ENCODE measurements around the gene CTNND2.

The CTNND2 gene

DNA sequence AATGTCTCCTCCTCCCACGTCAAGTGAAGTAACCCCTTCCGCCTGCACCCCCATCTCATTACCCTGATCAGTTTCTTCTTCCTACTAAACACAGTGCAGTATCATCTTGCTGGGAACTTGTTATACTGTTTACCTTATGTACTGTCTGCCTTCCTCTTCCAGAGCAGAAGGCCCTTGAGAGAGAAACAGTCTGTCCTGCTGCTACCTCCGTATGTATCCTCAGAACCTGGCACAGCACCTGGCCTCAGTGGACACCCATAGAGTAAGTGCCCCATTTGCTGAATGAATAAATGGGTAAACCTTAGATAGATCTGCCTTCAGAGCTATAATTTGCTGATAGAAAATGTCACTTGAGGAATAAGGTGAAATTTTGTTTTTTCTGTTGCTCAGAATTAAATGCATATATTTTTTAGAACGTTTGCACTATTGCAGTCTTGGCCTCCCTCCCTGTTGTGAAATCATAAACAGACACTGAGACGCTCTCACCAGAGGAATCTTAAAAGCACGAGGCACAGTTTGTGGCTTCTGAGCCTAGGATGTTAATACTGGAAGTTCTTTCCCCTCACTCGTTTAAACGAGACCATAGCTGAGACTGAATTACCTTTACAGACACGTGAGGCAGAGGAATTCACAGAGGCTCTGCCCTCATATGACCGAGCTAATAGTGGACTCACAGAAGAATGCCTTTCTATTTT, 920.1 kb downstream of the CTNND2 start:
- H3K4me3 ChIP-seq (ENCODE audit: insufficient read length, low read depth) = no peak overlapping the region
- no peaks in the 10 kb centered on the region for H3K36me3 ChIP-seq (ENCODE audit: insufficient read depth, insufficient read length, low read length)
- H3K9me3 ChIP-seq (ENCODE audit: insufficient read depth, low read length) = no peaks in the 10 kb centered on the region
- no peak for TF ChIP-seq ZNF274 (IDR thresholded peaks at IDR 0.05; ENCODE audit: low read depth, low read length)
- TF ChIP-seq SUZ12 (IDR thresholded peaks at IDR 0.05; ENCODE audit: extremely low read depth, insufficient read depth, insufficient read length) = no peak
- no peaks in the 10 kb centered on the region for H3K27me3 ChIP-seq (ENCODE audit: insufficient read depth, insufficient read length)
- peaks cover 2% of the 10 kb centered on the region for H3K4me1 ChIP-seq (ENCODE audit: insufficient read depth, insufficient read length)
- DNase-seq (ENCODE audit: low read depth, low spot score) = no peak
- H3K9ac ChIP-seq (ENCODE audit: insufficient read length, low read depth) = no peak overlapping the region

DNA sequence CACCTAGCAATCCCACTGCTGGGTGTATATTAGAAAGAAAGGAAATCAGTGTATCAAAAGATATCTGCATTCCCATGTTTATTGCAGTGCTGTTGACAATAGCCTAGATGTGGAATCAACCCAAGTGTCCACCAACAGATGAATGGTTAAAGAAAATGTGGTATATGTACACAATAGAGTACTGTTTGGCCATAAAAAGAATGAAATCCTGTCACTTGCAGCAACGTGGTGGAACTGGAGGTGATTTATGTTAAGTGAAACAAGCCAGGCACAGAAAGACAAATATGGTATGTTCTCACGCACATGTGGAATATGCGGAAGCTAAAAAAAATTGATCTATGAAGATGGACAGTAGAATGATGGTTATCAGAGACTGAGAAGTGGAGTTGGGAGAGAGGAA, 921.6 kb downstream of the CTNND2 start:
- H3K9me3 ChIP-seq (ENCODE audit: insufficient read depth, low read length) = no peaks in the 10 kb centered on the region
- DNase-seq (ENCODE audit: low read depth, low spot score) = no peak
- H3K4me3 ChIP-seq (ENCODE audit: insufficient read length, low read depth) = no peak overlapping the region
- H3K36me3 ChIP-seq (ENCODE audit: insufficient read depth, insufficient read length, low read length) = no peaks in the 10 kb centered on the region
- no peaks in the 10 kb centered on the region for H3K4me1 ChIP-seq (ENCODE audit: insufficient read depth, insufficient read length)
- H3K27me3 ChIP-seq (ENCODE audit: insufficient read depth, insufficient read length) = no peaks in the 10 kb centered on the region
- H3K9ac ChIP-seq (ENCODE audit: insufficient read length, low read depth) = no peak overlapping the region
- TF ChIP-seq YY1 (IDR thresholded peaks at IDR 0.05; ENCODE audit: insufficient read depth, insufficient read length) (no peak), SUZ12 (IDR thresholded peaks at IDR 0.05; ENCODE audit: extremely low read depth, insufficient read depth, insufficient read length) (no peak), ZNF274 (IDR thresholded peaks at IDR 0.05; ENCODE audit: low read depth, low read length) (no peak)

DNA sequence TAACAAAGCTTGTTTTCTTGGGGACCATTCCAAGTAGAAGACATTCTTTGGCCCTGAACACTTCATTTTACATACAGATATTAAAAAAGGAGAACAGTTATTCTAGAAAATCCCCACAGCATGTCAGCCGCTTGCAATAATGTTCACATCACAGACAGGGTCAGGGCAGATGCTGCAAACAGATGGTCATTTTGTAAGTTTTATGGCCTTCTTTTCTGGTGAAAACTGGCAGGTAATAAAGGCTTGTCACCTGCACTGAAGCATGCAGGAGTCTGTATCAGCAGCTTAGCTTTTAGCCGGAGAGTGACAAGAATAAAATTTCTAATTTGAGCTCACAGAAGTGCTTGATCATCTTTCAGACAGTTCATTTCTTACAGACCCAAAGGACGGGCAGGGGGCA, 922.3 kb downstream of the CTNND2 start:
- Histone ChIP-seq H3K27me3 (ENCODE audit: insufficient read depth, insufficient read length) (no peaks in the 10 kb centered on the region), H3K4me3 (ENCODE audit: insufficient read length, low read depth) (no peak overlapping the region), H3K4me1 (ENCODE audit: insufficient read depth, insufficient read length) (no peaks in the 10 kb centered on the region), H3K36me3 (ENCODE audit: insufficient read depth, insufficient read length, low read length) (no peaks in the 10 kb centered on the region), H3K9me3 (ENCODE audit: insufficient read depth, low read length) (no peaks in the 10 kb centered on the region), H3K9ac (ENCODE audit: insufficient read length, low read depth) (no peak overlapping the region)
- TF ChIP-seq ZNF274 (IDR thresholded peaks at IDR 0.05; ENCODE audit: low read depth, low read length) (no peak), SUZ12 (IDR thresholded peaks at IDR 0.05; ENCODE audit: extremely low read depth, insufficient read depth, insufficient read length) (no peak)
- DNase-seq (ENCODE audit: low read depth, low spot score) = no peak

DNA sequence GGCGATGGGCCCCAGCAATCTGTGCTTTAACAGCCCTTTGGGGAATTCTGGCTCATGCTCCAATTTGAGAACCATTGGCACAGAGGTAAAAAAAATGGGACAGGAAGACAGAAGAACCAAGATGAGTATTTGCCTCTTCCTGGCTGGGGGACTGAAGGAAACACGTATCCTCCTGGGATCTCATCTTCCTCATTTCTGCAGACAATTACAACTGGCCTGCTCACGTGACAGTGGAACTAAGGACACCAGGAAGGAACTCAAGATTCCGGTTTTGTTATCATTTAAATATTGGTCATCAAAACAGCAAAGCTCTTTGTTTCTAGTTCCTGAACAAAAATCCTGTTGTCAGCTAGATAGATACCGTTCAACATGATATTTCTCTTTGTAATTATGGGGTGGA, 927.2 kb downstream of the CTNND2 start:
- Histone ChIP-seq H3K27me3 (ENCODE audit: insufficient read depth, insufficient read length) (no peaks in the 10 kb centered on the region), H3K9me3 (ENCODE audit: insufficient read depth, low read length) (no peaks in the 10 kb centered on the region), H3K36me3 (ENCODE audit: insufficient read depth, insufficient read length, low read length) (no peaks in the 10 kb centered on the region), H3K4me1 (ENCODE audit: insufficient read depth, insufficient read length) (no peaks in the 10 kb centered on the region), H3K4me3 (ENCODE audit: insufficient read length, low read depth) (no peak overlapping the region), H3K9ac (ENCODE audit: insufficient read length, low read depth) (no peak overlapping the region)
- no peak for TF ChIP-seq SUZ12 (IDR thresholded peaks at IDR 0.05; ENCODE audit: extremely low read depth, insufficient read depth, insufficient read length)
- TF ChIP-seq ZNF274 (IDR thresholded peaks at IDR 0.05; ENCODE audit: low read depth, low read length) = no peak
- no peak for TF ChIP-seq YY1 (IDR thresholded peaks at IDR 0.05; ENCODE audit: insufficient read depth, insufficient read length)
- DNase-seq (ENCODE audit: low read depth, low spot score) = no peak

DNA sequence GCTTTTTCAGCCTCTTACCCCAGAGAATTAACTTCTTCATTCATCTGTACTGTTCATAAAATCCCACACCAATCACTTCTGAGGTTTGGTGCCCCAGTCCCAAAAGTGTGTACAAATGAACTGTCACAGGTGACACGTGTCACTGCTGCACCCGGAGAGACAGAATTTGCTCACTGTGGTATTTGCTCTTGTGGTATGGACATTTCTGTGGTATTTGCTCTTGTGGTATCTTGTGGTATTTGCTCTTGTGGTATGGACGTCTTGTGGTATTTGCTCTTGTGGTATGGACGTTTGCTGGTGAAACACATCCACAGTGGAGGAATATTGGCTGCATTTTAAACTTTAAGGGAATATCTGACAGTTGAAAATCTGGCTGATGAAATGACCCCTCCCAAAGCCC, 928.3 kb downstream of the CTNND2 start:
- no peak for DNase-seq (ENCODE audit: low read depth, low spot score)
- Histone ChIP-seq H3K4me1 (ENCODE audit: insufficient read depth, insufficient read length) (no peaks in the 10 kb centered on the region), H3K36me3 (ENCODE audit: insufficient read depth, insufficient read length, low read length) (no peaks in the 10 kb centered on the region), H3K9ac (ENCODE audit: insufficient read length, low read depth) (no peak overlapping the region), H3K9me3 (ENCODE audit: insufficient read depth, low read length) (no peaks in the 10 kb centered on the region), H3K27me3 (ENCODE audit: insufficient read depth, insufficient read length) (no peaks in the 10 kb centered on the region), H3K4me3 (ENCODE audit: insufficient read length, low read depth) (no peak overlapping the region)
- no peak for TF ChIP-seq YY1 (IDR thresholded peaks at IDR 0.05; ENCODE audit: insufficient read depth, insufficient read length)
- TF ChIP-seq ZNF274 (IDR thresholded peaks at IDR 0.05; ENCODE audit: low read depth, low read length) = no peak
- TF ChIP-seq SUZ12 (IDR thresholded peaks at IDR 0.05; ENCODE audit: extremely low read depth, insufficient read depth, insufficient read length) = no peak

DNA sequence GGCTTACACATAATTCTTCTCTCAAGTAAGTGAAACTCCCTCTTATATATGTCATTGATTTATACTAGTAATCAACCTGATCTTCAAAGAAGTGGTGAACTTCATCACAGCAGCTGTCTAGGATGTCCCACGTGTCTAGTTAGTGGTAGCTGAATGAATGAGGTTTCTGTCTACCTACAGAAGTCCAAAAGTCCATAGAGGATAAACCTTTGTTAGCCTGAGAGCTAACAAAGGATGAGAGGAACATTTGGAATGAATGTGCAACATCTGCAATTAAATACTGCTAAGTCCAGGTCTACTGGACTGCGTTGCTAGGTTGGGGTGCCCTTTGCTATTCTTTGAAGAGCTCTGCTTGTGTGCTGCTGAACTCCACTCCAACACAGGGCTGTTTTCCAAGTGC, 929.4 kb downstream of the CTNND2 start:
- TF ChIP-seq ZNF274 (IDR thresholded peaks at IDR 0.05; ENCODE audit: low read depth, low read length) = no peak
- no peak for TF ChIP-seq YY1 (IDR thresholded peaks at IDR 0.05; ENCODE audit: insufficient read depth, insufficient read length)
- no peak for TF ChIP-seq SUZ12 (IDR thresholded peaks at IDR 0.05; ENCODE audit: extremely low read depth, insufficient read depth, insufficient read length)
- H3K27me3 ChIP-seq (ENCODE audit: insufficient read depth, insufficient read length) = no peaks in the 10 kb centered on the region

DNA sequence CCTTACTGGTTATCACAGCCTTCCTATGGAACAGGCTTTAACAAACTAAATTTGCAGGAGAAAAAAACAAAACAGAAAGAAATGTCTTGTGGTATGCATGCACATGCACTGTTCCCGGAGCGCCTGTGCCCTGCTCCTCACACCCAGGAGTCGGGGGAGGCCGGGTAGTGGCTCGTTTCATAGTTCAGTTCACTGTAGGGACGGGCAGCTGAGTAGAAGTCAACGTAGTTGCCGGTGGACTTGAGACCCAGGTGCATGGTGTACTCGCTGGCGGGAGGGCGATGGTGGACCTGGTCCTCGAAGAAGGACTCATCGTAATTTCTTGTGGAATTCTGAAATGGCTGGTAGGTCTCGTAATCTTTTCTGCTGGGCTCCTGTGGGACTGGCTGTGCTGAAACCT, 930.9 kb downstream of the CTNND2 start:
- no peaks in the 10 kb centered on the region for H3K27me3 ChIP-seq (ENCODE audit: insufficient read depth, insufficient read length)
- H3K4me3 ChIP-seq (ENCODE audit: insufficient read length, low read depth) = no peak overlapping the region
- no peaks in the 10 kb centered on the region for H3K4me1 ChIP-seq (ENCODE audit: insufficient read depth, insufficient read length)
- H3K9me3 ChIP-seq (ENCODE audit: insufficient read depth, low read length) = no peaks in the 10 kb centered on the region
- no peaks in the 10 kb centered on the region for H3K36me3 ChIP-seq (ENCODE audit: insufficient read depth, insufficient read length, low read length)
- TF ChIP-seq ZNF274 (IDR thresholded peaks at IDR 0.05; ENCODE audit: low read depth, low read length) (no peak), SUZ12 (IDR thresholded peaks at IDR 0.05; ENCODE audit: extremely low read depth, insufficient read depth, insufficient read length) (no peak), YY1 (IDR thresholded peaks at IDR 0.05; ENCODE audit: insufficient read depth, insufficient read length) (no peak)
- DNase-seq (ENCODE audit: low read depth, low spot score) = no peak
- no peak overlapping the region for H3K9ac ChIP-seq (ENCODE audit: insufficient read length, low read depth)

More for the DNA sequence above, 929.4 kb downstream of the CTNND2 start:
- Histone ChIP-seq H3K4me1 (ENCODE audit: insufficient read depth, insufficient read length) (no peaks in the 10 kb centered on the region), H3K36me3 (ENCODE audit: insufficient read depth, insufficient read length, low read length) (no peaks in the 10 kb centered on the region), H3K9ac (ENCODE audit: insufficient read length, low read depth) (no peak overlapping the region), H3K9me3 (ENCODE audit: insufficient read depth, low read length) (no peaks in the 10 kb centered on the region), H3K4me3 (ENCODE audit: insufficient read length, low read depth) (no peak overlapping the region)
- no peak for DNase-seq (ENCODE audit: low read depth, low spot score)
